ENCODE results near the gene ZSWIM8. TPM values are rescaled to one million over a fixed set of nuclear protein-coding genes. Genes with fewer than 3 reads are reported as not detected.
A peak's percentile ranks its signal among the peaks of the same experiment; 100 is the strongest.
"Not testable (repeated sequence)": the region's sequence is repeated elsewhere in the genome, so short reads cannot be mapped to it uniquely, and the experiment has no call there.

The ZSWIM8 gene
- total RNA-seq, 1 donor from 2014 or later, result 56.3 TPM

GRCh38 chr10:73790886-73791625, 5.7 kb downstream of the ZSWIM8 start:
- Mint-ChIP-seq H3K27ac (no peak overlapping the region), H3K27me3 (ENCODE audit: insufficient read depth) (no peaks in the 10 kb centered on the region), H3K4me3 (no peak overlapping the region), H3K36me3 (ENCODE audit: low read depth) (peaks cover 45% of the 10 kb centered on the region), H3K4me1 (ENCODE audit: low read depth) (peaks cover 23% of the 10 kb centered on the region), H3K9me3 (no peaks in the 10 kb centered on the region)
- intact Hi-C loops (cut with micrococcal nuclease), result no loop called here
- DNase-seq (ENCODE audit: low spot score), result no peak

DNA sequence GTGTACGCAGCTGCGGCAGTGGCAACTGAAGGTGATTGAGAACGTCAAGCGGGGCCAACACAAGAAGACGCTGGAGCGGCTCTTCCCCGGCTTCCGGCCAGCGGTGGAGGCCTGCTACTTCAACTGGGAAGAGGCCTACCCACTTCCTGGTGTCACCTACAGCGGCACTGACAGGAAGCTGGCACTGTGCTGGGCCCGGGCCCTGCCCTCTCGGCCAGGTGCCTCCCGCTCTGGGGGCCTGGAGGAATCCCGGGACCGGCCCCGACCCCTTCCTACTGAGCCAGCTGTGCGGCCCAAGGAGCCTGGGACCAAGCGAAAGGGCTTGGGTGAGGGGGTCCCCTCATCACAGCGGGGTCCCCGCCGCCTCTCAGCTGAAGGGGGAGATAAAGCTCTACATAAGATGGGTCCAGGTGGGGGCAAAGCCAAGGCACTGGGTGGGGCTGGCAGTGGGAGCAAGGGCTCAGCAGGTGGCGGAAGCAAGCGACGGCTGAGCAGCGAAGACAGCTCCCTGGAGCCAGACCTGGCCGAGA, 6.5 kb downstream of the ZSWIM8 start:
- Mint-ChIP-seq H3K27me3 (ENCODE audit: insufficient read depth) (no peaks in the 10 kb centered on the region), H3K27ac (no peak overlapping the region), H3K36me3 (ENCODE audit: low read depth) (peaks cover 48% of the 10 kb centered on the region), H3K9me3 (no peaks in the 10 kb centered on the region), H3K4me3 (no peak overlapping the region), H3K4me1 (ENCODE audit: low read depth) (peaks cover 15% of the 10 kb centered on the region)
- intact Hi-C loops (cut with micrococcal nuclease), result no loop called here
- no peak for DNase-seq (ENCODE audit: low spot score)

DNA sequence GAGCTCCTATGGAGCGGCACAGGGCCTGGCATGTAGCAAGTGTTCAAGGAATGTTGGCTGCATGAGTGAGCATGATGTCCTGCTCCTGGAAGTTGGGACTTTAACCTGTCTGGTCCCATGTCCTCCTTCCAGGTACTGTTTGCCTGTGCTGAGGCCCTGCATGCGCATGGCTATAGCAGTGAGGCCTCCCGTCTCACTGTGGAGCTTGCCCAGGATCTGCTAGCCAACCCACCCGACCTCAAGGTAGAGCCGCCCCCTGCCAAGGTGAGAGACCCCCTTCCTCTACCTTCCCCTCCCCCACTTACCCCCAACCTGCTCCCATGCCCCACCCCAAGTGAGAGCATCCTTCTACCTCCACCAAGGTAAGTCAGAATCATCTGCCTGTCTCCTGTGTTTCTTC, 8.1 kb downstream of the ZSWIM8 start:
- no peaks in the 10 kb centered on the region for H3K9me3 Mint-ChIP-seq
- no peaks in the 10 kb centered on the region for H3K27me3 Mint-ChIP-seq (ENCODE audit: insufficient read depth)
- no peak overlapping the region for H3K4me3 Mint-ChIP-seq
- H3K36me3 Mint-ChIP-seq (ENCODE audit: low read depth), result peaks cover 56% of the 10 kb centered on the region
- no peak for DNase-seq (ENCODE audit: low spot score)
- intact Hi-C loops (cut with micrococcal nuclease), result no loop called here
- no peak overlapping the region for H3K27ac Mint-ChIP-seq
- peaks cover 2% of the 10 kb centered on the region for H3K4me1 Mint-ChIP-seq (ENCODE audit: low read depth)

GRCh38 chr10:73795491-73795890, 10.1 kb downstream of the ZSWIM8 start:
- H3K4me3 Mint-ChIP-seq; H3K27ac Mint-ChIP-seq; intact Hi-C loops (cut with micrococcal nuclease); DNase-seq (ENCODE audit: low spot score); H3K4me1 Mint-ChIP-seq (ENCODE audit: low read depth); H3K9me3 Mint-ChIP-seq; H3K27me3 Mint-ChIP-seq (ENCODE audit: insufficient read depth): not testable (repeated sequence)
- peaks cover 52% of the 10 kb centered on the region for H3K36me3 Mint-ChIP-seq (ENCODE audit: low read depth)

- intact Hi-C loops (cut with micrococcal nuclease); H3K27ac Mint-ChIP-seq; H3K4me3 Mint-ChIP-seq; DNase-seq (ENCODE audit: low spot score); H3K4me1 Mint-ChIP-seq (ENCODE audit: low read depth); H3K27me3 Mint-ChIP-seq (ENCODE audit: insufficient read depth); H3K9me3 Mint-ChIP-seq: not testable (repeated sequence)
- peaks cover 49% of the 10 kb centered on the region for H3K36me3 Mint-ChIP-seq (ENCODE audit: low read depth)
These were observed 10.6 kb downstream of the ZSWIM8 start for GRCh38 chr10:73796035-73796434.

- no peak for DNase-seq (ENCODE audit: low spot score)
- peaks cover 43% of the 10 kb centered on the region for H3K36me3 Mint-ChIP-seq (ENCODE audit: low read depth)
- no peaks in the 10 kb centered on the region for H3K4me1 Mint-ChIP-seq (ENCODE audit: low read depth)
- intact Hi-C loops (cut with micrococcal nuclease), result no loop called here
- H3K27ac Mint-ChIP-seq, result peak overlapping the region; percentile 58
- no peaks in the 10 kb centered on the region for H3K27me3 Mint-ChIP-seq (ENCODE audit: insufficient read depth)
- H3K9me3 Mint-ChIP-seq, result no peaks in the 10 kb centered on the region
- H3K4me3 Mint-ChIP-seq, result no peak overlapping the region
These were observed 11.4 kb downstream of the ZSWIM8 start for GRCh38 chr10:73796766-73797165.

GRCh38 chr10:73797324-73798025, 12.1 kb downstream of the ZSWIM8 start:
- H3K36me3 Mint-ChIP-seq (ENCODE audit: low read depth), result peaks cover 48% of the 10 kb centered on the region
- no peaks in the 10 kb centered on the region for H3K27me3 Mint-ChIP-seq (ENCODE audit: insufficient read depth)

GRCh38 chr10:73798087-73798486, 12.7 kb downstream of the ZSWIM8 start:
- DNase-seq (ENCODE audit: low spot score), result no peak
- no peaks in the 10 kb centered on the region for H3K27me3 Mint-ChIP-seq (ENCODE audit: insufficient read depth)
- no peaks in the 10 kb centered on the region for H3K4me1 Mint-ChIP-seq (ENCODE audit: low read depth)
- no peak overlapping the region for H3K27ac Mint-ChIP-seq
- peaks cover 53% of the 10 kb centered on the region for H3K36me3 Mint-ChIP-seq (ENCODE audit: low read depth)
- H3K4me3 Mint-ChIP-seq, result no peak overlapping the region
- H3K9me3 Mint-ChIP-seq, result no peaks in the 10 kb centered on the region
- intact Hi-C loops (cut with micrococcal nuclease), result no loop called here

More at GRCh38 chr10:73797324-73798025, 12.1 kb downstream of the ZSWIM8 start:
- Mint-ChIP-seq H3K4me1 (ENCODE audit: low read depth) (no peaks in the 10 kb centered on the region), H3K4me3 (no peak overlapping the region), H3K9me3 (no peaks in the 10 kb centered on the region), H3K27ac (no peak overlapping the region)
- intact Hi-C loops (cut with micrococcal nuclease), result no loop called here
- no peak for DNase-seq (ENCODE audit: low spot score)

DNA sequence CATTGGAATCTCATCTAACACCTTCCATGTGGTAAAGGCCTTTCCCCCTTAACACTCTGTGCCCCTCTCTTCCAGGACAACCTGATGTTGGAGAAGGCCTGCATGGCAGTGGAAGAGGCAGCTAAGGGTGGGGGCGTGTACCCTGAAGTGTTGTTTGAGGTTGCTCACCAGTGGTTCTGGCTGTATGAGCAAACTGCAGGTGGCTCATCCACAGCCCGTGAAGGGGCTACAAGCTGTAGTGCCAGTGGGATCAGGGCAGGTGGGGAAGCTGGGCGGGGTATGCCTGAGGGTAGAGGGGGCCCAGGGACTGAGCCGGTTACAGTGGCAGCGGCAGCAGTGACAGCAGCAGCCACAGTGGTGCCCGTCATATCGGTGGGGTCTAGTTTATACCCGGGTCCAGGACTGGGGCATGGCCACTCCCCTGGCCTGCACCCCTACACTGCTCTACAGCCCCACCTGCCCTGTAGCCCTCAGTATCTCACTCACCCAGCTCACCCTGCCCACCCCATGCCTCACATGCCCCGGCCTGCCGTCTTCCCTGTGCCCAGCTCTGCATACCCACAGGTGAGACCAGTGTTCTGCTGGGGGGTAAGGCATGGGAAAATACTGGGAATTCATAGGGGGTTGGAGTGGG, 13.6 kb downstream of the ZSWIM8 start:
- Mint-ChIP-seq H3K36me3 (ENCODE audit: low read depth) (peaks cover 54% of the 10 kb centered on the region), H3K9me3 (no peaks in the 10 kb centered on the region), H3K4me1 (ENCODE audit: low read depth) (peaks cover 8% of the 10 kb centered on the region), H3K4me3 (no peak overlapping the region), H3K27me3 (ENCODE audit: insufficient read depth) (no peaks in the 10 kb centered on the region), H3K27ac (no peak overlapping the region)
- intact Hi-C loops (cut with micrococcal nuclease), result no loop called here
- DNase-seq (ENCODE audit: low spot score), result no peak

DNA sequence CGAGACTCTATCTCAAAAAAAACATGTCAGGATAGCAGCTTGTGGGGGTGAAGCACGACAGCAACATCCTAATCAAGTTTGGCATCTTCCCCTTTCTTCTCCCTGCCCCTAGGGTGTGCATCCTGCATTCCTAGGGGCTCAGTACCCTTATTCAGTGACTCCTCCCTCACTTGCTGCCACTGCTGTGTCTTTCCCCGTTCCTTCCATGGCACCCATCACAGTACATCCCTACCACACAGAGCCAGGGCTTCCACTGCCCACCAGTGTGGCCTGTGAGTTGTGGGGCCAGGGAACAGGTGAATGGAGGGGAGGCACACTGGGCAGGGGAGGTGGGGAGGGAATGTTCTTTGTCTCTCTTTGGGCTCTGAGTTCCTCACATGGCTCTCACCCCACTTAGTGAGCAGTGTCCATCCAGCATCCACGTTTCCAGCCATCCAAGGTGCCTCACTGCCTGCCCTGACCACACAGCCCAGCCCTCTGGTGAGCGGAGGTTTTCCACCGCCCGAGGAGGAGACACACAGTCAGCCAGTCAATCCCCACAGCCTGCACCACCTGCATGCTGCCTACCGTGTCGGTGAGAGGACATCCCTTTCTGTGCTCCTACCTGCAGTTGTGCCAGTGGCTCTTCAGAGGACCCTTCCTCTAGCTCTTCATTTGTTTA, 14.6 kb downstream of the ZSWIM8 start:
- Mint-ChIP-seq H3K36me3 (ENCODE audit: low read depth) (peaks cover 52% of the 10 kb centered on the region), H3K4me3 (no peak overlapping the region), H3K27me3 (ENCODE audit: insufficient read depth) (no peaks in the 10 kb centered on the region), H3K4me1 (ENCODE audit: low read depth) (peaks cover 12% of the 10 kb centered on the region), H3K27ac (peak overlapping the region; percentile 40), H3K9me3 (no peaks in the 10 kb centered on the region)
- DNase-seq (ENCODE audit: low spot score), result no peak
- intact Hi-C loops (cut with micrococcal nuclease), result no loop called here

DNA sequence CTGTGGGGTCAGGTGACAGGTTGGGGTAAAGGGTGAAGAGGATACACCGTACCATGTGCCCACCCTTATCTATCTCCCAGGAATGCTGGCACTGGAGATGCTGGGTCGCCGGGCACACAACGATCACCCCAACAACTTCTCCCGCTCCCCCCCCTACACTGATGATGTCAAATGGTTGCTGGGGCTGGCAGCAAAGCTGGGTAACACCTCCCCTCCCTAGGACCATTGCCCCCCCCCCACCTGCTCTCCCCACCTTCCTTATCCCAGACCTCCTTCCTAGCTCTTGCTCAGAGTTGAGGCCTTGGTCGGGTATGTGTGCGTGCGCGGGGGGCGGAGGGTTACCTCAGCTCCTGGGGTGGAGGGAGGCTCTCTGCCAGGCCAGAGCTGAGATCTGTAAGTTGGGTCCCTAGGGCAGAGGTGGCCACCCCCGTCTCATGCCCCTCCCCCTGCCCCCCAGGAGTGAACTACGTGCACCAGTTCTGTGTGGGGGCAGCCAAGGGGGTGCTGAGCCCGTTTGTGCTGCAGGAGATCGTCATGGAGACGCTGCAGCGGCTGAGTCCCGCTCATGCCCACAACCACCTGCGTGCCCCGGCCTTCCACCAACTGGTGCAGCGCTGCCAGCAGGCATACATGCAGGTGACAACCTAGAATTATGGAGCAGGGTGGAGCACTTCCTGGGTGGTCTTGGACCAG, 15.3 kb downstream of the ZSWIM8 start:
- Mint-ChIP-seq H3K4me1 (ENCODE audit: low read depth) (peaks cover 16% of the 10 kb centered on the region), H3K36me3 (ENCODE audit: low read depth) (peaks cover 50% of the 10 kb centered on the region), H3K27ac (no peak overlapping the region), H3K9me3 (no peaks in the 10 kb centered on the region), H3K27me3 (ENCODE audit: insufficient read depth) (no peaks in the 10 kb centered on the region), H3K4me3 (no peak overlapping the region)
- intact Hi-C loops (cut with micrococcal nuclease), result no loop called here
- no peak for DNase-seq (ENCODE audit: low spot score)

- peaks cover 54% of the 10 kb centered on the region for H3K36me3 Mint-ChIP-seq (ENCODE audit: low read depth)
- no peaks in the 10 kb centered on the region for H3K9me3 Mint-ChIP-seq
- H3K4me3 Mint-ChIP-seq, result no peak overlapping the region
- intact Hi-C loops (cut with micrococcal nuclease), result no loop called here
- H3K27me3 Mint-ChIP-seq (ENCODE audit: insufficient read depth), result no peaks in the 10 kb centered on the region
- no peak for DNase-seq (ENCODE audit: low spot score)
- no peak overlapping the region for H3K27ac Mint-ChIP-seq
- peaks cover 21% of the 10 kb centered on the region for H3K4me1 Mint-ChIP-seq (ENCODE audit: low read depth)
These were observed 15.8 kb downstream of the ZSWIM8 start for GRCh38 chr10:73801253-73801590.
